HG03520 (cell line): Measurements from ENCODE around the gene MT1A.
A peak's percentile ranks its signal among the peaks of the same experiment; 100 is the strongest.

Experiments used
- ATAC-seq: cut with Tn5 transposase; IDR thresholded peaks from one replicate; pipeline ENCODE4 v1.9.1; 2021; ENCODE audit warnings: mild to moderate bottlenecking, moderate library complexity; ENCODE audit not compliant: unreplicated experiment

MT1A gene

GRCh38 chr16:56637814-56638750 is at the start of gene MT1A:
MT1A (plus strand) TSS chr16:56638666; CDS start chr16:56638739, 73 bp downstream.
- ATAC-seq, result no peak

- no peak for ATAC-seq
Observed at GRCh38 chr16:56588781-56589140, 49.7 kb upstream of the MT1A start.

GRCh38 chr16:56589141-56590039 is 49.1 kb upstream of the MT1A start, which contains the start of gene MT3:
MT3 (plus strand) TSS chr16:56589528; CDS start chr16:56589591, 63 bp downstream.
- ATAC-seq, result no peak

GRCh38 chr16:56591377-56592060 is 46.9 kb upstream of the MT1A start:
- no peak for ATAC-seq

GRCh38 chr16:56593573-56594291 is 44.7 kb upstream of the MT1A start:
- ATAC-seq, result no peak

- no peak for ATAC-seq
Observed at GRCh38 chr16:56594292-56594619, 44.2 kb upstream of the MT1A start.

- ATAC-seq, result no peak
Observed at GRCh38 chr16:56600398-56600999, 38.0 kb upstream of the MT1A start.

GRCh38 chr16:56601325-56601724 is 37.1 kb upstream of the MT1A start:
- ATAC-seq, result no peak

- ATAC-seq, result no peak
Observed at GRCh38 chr16:56603589-56603988, 34.9 kb upstream of the MT1A start.

GRCh38 chr16:56604966-56605365 is 33.5 kb upstream of the MT1A start:
- ATAC-seq, result no peak

GRCh38 chr16:56605475-56605874 is 33.0 kb upstream of the MT1A start:
- no peak for ATAC-seq

- no peak for ATAC-seq
Observed at GRCh38 chr16:56606071-56606475, 32.4 kb upstream of the MT1A start.

- no peak for ATAC-seq
Observed at GRCh38 chr16:56606476-56607108, 31.9 kb upstream of the MT1A start.

- ATAC-seq, result no peak
Observed at GRCh38 chr16:56607109-56607618, 31.3 kb upstream of the MT1A start.

- ATAC-seq, result no peak
Observed at GRCh38 chr16:56607675-56608042, 30.8 kb upstream of the MT1A start.

GRCh38 chr16:56608043-56608875 is 30.2 kb upstream of the MT1A start, which contains the start of gene MT2A:
MT2A (plus strand) TSS chr16:56608584; CDS start chr16:56608656, 72 bp downstream.
- ATAC-seq, result peak; percentile 87

GRCh38 chr16:56608876-56609462 is 29.5 kb upstream of the MT1A start:
- ATAC-seq, result no peak

- peak; percentile 43 for ATAC-seq
Observed at GRCh38 chr16:56609463-56609921, 29.0 kb upstream of the MT1A start.
